Urinary bladder (tissue), 4 donors: Measurements from ENCODE around the gene FAM81A. TPM values are rescaled to one million over a fixed set of nuclear protein-coding genes. Genes with fewer than 3 reads are reported as not detected.

Experiments
- DNase-seq: peaks from one replicate; pipeline ENCODE4 v3.0.0-alpha.2; 2015; ENCODE audit errors: extremely low spot score
- H3K27ac ChIP-seq: one replicate; pipeline ENCODE4 v1.5.1; 2013; ENCODE audit warnings: low read depth, mild to moderate bottlenecking, moderate library complexity
- H3K36me3 ChIP-seq: one replicate; pipeline ENCODE4 v1.6.1; 2013; ENCODE audit warnings: mild to moderate bottlenecking, moderate library complexity; ENCODE audit not compliant: insufficient read depth
- H3K4me1 ChIP-seq: one replicate; pipeline ENCODE4 v1.6.1; 2013; ENCODE audit warnings: mild to moderate bottlenecking, moderate library complexity; ENCODE audit not compliant: insufficient read depth
- H3K4me3 ChIP-seq: one replicate; pipeline ENCODE4 v1.5.1; 2013; ENCODE audit warnings: low read depth, low read length
- WGBS: extraction: QIAGEN DNeasy Blood & Tissue Kit; methylation state at CpG from one replicate; pipeline ENCODE4 v1.1.7; 2013; 5-methylcytosine and 5-hydroxymethylcytosine counted together
- polyA plus RNA-seq: library from polyadenylated mRNA; stranded (reverse); fragments of 200-250 nt; gene quantifications from one replicate; pipeline ENCODE4 v1.2.3, GENCODE V29; 2013
- small RNA-seq: library from RNA; depleted of rRNA; stranded (forward); fragments of <200 nt; gene quantifications from one replicate; pipeline ENCODE3, GENCODE V24; 2014
- total RNA-seq: library from RNA; depleted of rRNA; stranded (reverse); fragments of >200 nt; gene quantifications from one replicate; pipeline ENCODE4 v1.2.3, GENCODE V29; 2014
- donor health status: healthy with polysubstance abuse.
- donor health status: healthy.

The FAM81A gene
- total and polyA plus RNA-seq, 2 donors = 0.48 to 2.0 TPM

- WGBS = 64% methylated on average over 3 of the region's 3 CpGs
- Histone ChIP-seq H3K4me3 (no peak overlapping the region), H3K36me3 (no peaks in the 10 kb centered on the region), H3K27ac (no peak overlapping the region), H3K4me1 (no peaks in the 10 kb centered on the region)
- no peak for DNase-seq
Observed at GRCh38 chr15:59570315-59570714, 132.3 kb downstream of the FAM81A start.

- 83% methylated on average over 6 of the region's 6 CpGs for WGBS
- Histone ChIP-seq H3K4me3 (no peak overlapping the region), H3K4me1 (no peaks in the 10 kb centered on the region), H3K27ac (no peak overlapping the region), H3K36me3 (no peaks in the 10 kb centered on the region)
- DNase-seq = no peak
Observed at GRCh38 chr15:59571606-59572005, 133.6 kb downstream of the FAM81A start.

Small RNAs within 50 kb of the gene (small RNA-seq; reads per million reads assigned to genes)
- not detected for gene RF00019

Other genes starting within 250 kb of the FAM81A start
- not detected for gene LDHAL6B, start 231.3 kb upstream of the FAM81A start, total RNA-seq
- gene LDHAL6B, start 231.3 kb upstream of the FAM81A start, polyA plus RNA-seq = not detected
- gene MYO1E, start 65.3 kb upstream of the FAM81A start, total RNA-seq = 60.0 TPM
- 20.2 TPM for gene MYO1E, start 65.3 kb upstream of the FAM81A start, polyA plus RNA-seq
- not detected for gene GCNT3, start 173.6 kb downstream of the FAM81A start, total RNA-seq
- gene GCNT3, start 173.6 kb downstream of the FAM81A start, polyA plus RNA-seq = 0.04 TPM
- 37.9 TPM for gene GTF2A2, start 219.3 kb downstream of the FAM81A start, total RNA-seq
- gene GTF2A2, start 219.3 kb downstream of the FAM81A start, polyA plus RNA-seq = 76.9 TPM